GM21825 (cell line): Measurements from ENCODE around the gene RUFY2.
"Not testable (repeated sequence)": the region's sequence is repeated elsewhere in the genome, so short reads cannot be mapped to it uniquely, and the experiment has no call there.

ENCODE experiments used
- ATAC-seq: cut with Tn5 transposase; IDR thresholded peaks from one replicate; pipeline ENCODE4 v1.9.1; 2021; ENCODE audit warnings: mild to moderate bottlenecking, moderate library complexity; ENCODE audit not compliant: unreplicated experiment

The RUFY2 gene

GRCh38 chr10:68406815-68407548 lies at the start of gene RUFY2:
Gene RUFY2 (minus strand): TSS chr10:68407277. CDS start chr10:68407189, 88 bp downstream.
- peak; percentile 92 for ATAC-seq

DNA sequence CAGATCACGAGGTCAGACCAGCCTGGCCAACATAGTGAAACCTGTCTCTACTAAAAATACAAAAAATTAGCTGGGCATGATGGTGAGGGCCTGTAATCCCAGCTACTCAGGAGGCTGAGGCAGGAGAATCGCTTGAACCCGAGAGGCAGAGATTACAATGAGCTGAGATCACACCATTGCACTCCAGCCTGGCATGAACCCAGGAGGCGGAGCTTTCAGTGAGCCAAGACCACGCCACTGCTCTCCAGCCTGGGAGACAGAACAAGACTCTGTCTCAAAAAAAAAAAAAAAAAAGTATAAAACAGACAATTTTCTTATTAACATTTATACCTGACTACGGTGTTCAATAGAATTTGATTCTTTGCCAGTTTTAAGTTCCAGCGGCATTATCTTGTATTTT lies 42.6 kb upstream of the RUFY2 start:
- not testable (repeated sequence) for ATAC-seq

GRCh38 chr10:68446179-68446578 lies 39.1 kb upstream of the RUFY2 start:
- no peak for ATAC-seq

DNA sequence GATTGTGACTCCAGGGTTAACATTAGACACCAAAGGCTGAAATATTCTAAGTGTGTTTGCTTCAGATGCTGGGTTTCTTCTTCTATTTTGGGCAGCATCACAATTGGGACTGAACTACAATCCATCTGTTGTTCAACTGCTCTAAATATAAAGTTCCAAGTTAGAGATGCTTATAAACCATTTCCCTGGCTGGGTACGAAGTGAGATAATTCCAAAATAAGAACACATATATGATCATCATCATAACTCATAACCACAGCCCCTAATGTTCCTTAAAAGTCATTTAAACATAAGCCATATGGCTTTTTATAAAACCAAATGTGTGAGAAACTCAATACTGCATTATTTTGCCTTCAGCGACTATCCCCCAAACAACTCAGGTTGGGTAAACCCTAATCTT lies 35.9 kb upstream of the RUFY2 start:
- ATAC-seq, result no peak

DNA sequence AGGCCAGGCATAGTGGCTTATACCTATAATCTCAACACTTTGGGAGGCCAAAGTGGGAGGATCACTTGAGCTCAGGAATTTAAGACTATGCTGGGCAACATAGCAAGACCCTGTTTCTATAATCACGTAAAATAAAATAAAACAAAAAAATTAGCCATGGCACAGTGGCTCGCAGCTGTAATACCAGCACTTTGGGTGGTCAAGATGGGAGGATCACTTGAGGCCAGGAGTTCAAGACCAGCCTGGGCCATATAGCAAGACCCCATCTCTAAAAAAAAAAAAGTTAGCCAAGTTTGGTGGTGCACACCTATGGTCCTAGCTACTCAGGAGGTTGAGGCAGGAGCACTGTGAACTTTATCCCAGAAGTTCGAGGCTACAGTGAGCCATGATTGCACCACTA lies 33.8 kb upstream of the RUFY2 start:
- no peak for ATAC-seq

GRCh38 chr10:68435803-68436202 lies 28.7 kb upstream of the RUFY2 start:
- ATAC-seq, result no peak

DNA sequence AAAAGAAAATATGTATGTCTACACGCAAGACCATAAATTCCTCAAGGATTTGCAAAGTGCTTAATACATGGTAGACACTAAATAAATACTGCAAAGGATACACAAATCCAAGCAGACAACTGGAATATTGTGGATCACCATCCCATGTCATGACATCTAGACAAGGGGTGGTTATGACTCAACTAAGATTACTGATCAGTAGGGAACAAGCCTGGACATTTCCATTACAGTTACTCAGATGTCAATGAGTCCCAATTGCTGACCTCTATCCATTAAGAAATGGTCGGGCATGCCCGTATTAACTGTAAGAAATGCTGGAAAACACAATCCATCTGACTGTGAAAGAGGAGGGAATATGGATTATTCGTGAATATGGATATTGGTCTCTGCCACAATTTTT lies 27.6 kb upstream of the RUFY2 start:
- ATAC-seq, result no peak

DNA sequence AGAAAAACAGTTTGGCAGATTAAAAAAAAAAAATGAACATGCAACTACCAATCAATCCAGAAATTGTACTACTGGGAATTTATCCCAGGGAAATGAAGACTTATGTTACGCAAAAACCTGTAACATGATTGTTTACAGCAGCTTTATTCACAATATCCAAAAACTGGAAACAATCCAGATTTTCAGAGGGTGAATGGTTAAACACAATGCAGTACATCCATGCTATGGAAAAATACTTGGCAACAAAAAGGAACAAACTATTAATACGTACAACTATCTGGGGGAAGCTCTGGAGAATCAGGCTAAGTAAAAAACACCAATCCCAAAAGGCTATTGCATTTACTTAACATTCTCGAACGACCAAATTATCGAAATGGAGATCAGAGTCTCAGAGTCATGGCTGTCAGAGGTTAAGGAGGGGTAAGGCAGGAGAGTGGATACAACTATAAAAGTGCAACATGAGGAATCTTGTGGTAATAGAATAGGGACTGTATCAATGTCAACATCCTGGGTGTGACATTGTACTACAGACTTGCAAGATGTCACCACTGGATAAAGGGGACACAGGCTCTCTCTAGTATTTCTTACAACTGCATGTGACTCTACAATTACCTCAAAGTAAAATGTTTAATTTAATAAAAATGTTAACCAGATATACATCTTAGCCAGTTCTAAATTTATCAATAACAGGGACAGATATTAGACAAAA lies 21.5 kb upstream of the RUFY2 start:
- no peak for ATAC-seq

DNA sequence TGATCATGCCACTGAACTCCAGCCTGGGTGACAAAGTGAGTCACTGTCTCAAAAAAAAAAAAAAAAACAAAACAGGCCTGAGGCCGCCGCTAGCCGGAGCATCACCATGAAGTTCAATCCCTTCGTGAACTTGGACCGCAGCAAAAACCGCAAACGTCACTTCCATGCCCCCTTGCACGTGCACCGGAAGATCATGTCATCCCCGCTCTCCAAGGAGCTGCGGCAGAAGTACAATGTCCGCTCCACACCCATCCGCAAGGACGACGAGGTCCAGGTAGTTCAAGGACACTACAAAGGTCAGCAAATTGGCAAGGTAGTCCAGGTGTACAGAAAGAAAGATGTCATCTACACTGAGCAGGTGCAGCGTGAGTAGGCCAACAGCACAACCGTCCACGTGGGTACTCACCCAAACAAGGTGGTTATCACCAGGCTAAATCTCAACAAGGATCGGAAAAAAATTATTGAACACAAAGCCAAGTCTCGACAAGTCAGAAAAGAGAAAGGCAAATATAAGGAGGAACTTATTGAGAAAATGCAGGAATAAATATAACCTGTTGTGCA lies 17.5 kb upstream of the RUFY2 start:
- ATAC-seq, result no peak

DNA sequence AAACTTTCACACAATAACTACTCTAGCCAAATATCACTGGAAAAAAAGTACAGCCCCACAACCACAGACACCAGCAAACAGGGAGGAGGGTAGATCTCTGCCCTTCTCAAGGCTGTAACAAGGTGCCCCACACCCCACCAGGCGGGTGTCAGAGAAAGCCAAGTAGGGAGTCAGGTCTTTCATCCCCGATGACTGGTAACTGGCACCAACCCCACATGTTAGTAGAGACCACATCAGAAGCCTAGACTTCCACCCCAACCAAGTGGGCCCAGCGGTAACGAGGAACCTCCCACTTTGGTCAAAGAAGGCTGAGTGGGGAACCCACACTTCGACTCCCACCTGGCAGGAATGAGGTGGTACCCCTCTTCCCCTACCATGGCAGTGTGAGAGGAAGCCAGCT lies 16.4 kb upstream of the RUFY2 start:
- no peak for ATAC-seq

DNA sequence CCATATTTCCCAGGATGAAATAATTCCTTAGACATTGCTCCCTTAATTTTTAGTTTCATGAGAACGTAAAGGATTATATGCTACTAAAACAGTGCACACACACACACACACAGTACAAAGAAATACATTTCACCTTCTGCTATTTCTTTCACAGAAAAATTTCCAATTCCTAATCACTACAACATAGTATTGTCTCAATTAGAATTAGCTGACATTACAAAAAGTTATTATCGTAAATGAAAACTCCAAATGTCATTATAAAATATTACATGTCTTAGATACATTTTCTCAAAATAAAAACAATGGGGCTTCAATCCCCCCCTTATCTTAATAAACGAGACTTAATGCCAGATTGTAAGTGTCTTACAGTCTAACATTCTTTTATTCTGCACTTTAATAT lies 12.3 kb upstream of the RUFY2 start:
- ATAC-seq, result no peak

GRCh38 chr10:68408898-68409518 lies 1.9 kb upstream of the RUFY2 start:
- no peak for ATAC-seq

DNA sequence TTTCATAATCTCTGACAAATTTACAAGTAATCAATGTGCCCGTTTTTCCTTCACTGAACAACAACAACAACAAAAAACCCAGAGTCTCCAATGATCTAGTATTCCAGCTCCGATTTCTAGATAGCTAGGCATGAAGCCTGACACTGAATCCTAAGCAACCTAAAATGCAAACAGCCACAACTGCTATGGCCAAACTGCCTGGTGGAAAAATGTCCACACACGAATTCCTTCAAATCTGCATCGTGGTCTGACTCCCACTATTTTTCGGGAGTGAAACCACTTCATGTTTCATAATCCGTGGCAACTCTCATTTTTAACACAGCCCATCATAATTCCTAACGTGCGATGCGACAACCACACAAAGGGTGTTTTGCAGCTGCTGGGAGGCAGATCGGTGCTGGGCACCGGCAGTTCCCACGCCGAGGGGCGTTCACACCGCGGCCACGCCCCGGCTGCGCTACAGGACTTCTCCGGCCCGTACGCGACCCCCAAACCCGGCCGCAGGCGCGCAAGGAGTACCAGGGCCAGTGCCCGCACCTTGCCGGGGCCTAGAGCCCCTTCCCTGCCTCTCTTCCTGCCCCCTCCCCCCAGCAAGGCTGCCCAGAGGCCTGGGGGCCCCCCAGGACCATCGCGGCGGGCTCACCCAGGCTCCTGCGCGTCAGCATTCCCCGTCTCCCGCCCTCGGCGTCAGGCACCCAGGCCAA lies 814 bp downstream of the RUFY2 start:
- peak; percentile 35 for ATAC-seq

GRCh38 chr10:68403701-68404100 lies 3.4 kb downstream of the RUFY2 start:
- ATAC-seq, result no peak

GRCh38 chr10:68402276-68402675 lies 4.8 kb downstream of the RUFY2 start:
- ATAC-seq, result no peak

DNA sequence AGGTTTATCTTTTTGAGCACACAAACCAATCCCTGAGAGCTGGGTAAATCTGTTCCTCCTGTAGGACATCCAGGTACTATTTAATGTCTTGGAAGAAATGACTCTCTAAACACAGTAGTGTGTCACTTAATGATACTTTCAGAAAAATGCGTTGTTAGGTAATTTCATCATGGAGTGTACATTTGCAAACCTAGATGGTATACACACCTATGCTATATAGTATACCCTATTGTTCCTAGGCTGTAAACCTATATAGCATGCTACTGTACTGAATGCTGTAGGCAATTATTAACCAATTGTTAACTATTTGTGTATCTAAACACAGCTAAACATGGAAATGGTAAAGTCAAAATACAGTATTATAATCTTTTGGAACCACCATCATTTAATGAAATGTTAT lies 10.1 kb downstream of the RUFY2 start:
- no peak for ATAC-seq

DNA sequence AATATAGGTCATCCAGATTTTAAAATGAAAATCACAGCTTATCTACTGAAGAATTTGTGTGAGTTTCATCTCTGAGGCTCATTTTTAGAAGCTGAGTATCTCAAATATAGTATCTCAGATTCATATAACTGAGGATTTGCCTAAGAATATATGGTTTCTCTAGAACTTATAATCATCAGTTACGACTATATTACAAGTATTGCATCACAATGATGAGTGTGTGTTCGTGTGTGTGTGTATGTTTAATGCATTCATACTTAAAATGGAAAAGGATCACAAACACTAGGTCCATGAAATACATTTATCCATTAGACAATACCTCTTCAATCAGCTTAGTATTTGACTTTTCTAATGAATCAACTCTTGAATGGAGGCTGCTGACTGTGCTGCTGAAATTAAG lies 21.3 kb downstream of the RUFY2 start:
- ATAC-seq, result no peak

DNA sequence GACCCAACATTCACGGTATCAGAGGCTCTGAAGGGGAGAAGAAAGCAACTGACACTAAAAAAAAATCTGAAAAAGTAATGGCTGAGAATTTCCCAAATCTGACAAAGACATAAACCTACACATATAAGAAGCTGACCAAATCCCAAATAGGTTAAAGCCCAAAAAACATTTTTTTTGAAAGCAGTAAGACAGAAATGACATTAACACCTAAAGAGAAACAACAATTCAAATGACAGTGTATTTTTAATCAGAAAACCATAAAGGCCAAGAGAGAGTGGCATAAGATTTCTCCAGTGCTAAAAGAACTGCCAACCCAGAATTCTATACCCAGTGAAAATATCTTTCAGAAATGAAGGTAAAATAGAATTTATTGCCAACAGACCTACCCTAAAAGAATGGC lies 35.5 kb downstream of the RUFY2 start:
- ATAC-seq, result no peak

GRCh38 chr10:68367121-68367520 lies 40.0 kb downstream of the RUFY2 start:
- no peak for ATAC-seq

DNA sequence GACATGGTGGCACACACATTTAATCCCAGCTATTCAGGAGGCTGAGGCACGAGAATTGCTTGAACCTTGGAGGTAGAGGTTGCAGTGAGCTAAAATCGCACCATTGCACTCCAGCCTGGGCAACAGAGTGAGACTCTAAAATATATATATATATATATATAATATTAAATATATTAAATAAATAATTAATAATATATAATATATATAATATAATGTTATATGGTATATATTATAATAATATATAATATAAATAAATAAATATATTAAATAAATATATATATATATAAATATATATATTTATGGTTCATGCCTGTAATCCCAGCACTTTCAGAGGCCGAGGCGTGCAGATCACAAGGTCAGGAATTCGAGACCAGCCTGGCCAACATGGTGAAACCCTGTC lies 40.5 kb downstream of the RUFY2 start:
- no peak for ATAC-seq

DNA sequence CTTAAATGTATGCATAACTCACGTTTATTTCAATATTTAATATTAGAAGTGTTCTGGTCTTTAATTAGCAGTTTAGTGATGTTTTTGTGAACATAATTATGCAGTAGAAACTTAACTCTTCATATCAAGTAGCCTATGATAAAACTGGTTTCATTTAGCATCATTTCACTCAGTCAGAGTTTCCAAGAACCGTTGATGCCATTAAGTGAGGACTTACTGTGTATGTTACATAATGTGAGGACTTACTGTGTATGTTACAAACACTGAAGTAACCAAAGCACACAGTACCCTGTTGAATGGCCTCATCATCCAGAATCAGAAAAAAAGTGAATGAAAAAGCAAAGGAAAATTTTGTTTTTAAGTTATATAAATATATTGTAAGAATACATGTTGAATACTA lies 41.5 kb downstream of the RUFY2 start:
- ATAC-seq, result no peak
